Naive thymus-derived CD4-positive, alpha-beta T cell (primary cell): ENCODE measurements around the gene SNX17. TPM values are rescaled to one million over a fixed set of nuclear protein-coding genes. Genes with fewer than 3 reads are reported as not detected.
A peak's percentile ranks its signal among the peaks of the same experiment; 100 is the strongest.

Experiments
- ATAC-seq: fragments of 150-1000 bp; cut with Tn5 transposase; 2 replicates; pipeline ENCODE4 v1.10.0; 2021; ENCODE audit warnings: mild to moderate bottlenecking, moderate library complexity
- CTCF ChIA-PET: fragments of 350-600 bp; sonication (Branson Sonifier 250); formaldehyde crosslinking; loops from one replicate; lab custom pipeline; 2021; ENCODE audit warnings: antibody characterized with exemption; lab: Charles Lee
- POLR2A ChIA-PET: fragments of 350-600 bp; sonication (Branson Sonifier 250); formaldehyde crosslinking; loops from one replicate; lab custom pipeline; 2021; ENCODE audit warnings: antibody characterized with exemption, inconsistent platforms; lab: Charles Lee
- DNase-seq, 9 donors: peaks; one replicate each; pipeline versions ENCODE4 v3.0.0 to v3.0.0-alpha.2; 2020 to 2022; ENCODE audit warnings: mixed read lengths in 1 of 9
- H3K27ac ChIP-seq: one replicate; pipeline ENCODE4 v1.7.0; 2013; ENCODE audit warnings: mild to moderate bottlenecking, low read depth, low read length, moderate library complexity
- H3K27me3 ChIP-seq, 2 donors: one replicate each; pipeline ENCODE4 v1.7.0; 2013; ENCODE audit warnings: low read length in 2 of 2, mild to moderate bottlenecking in 2 of 2, moderate library complexity in 2 of 2; ENCODE audit not compliant: control insufficient read depth in 2 of 2, insufficient read depth in 2 of 2
- H3K36me3 ChIP-seq, 3 experiments: 1 replicate in 2 of 3; 2 replicates in 1 of 3; pipeline ENCODE4 v1.7.0; 2013; ENCODE audit warnings: low read length in 3 of 3, mild to moderate bottlenecking in 3 of 3, moderate library complexity in 1 of 3; ENCODE audit not compliant: insufficient read depth in 3 of 3, control insufficient read depth in 2 of 3
- H3K4me1 ChIP-seq, 2 donors: one replicate each; pipeline ENCODE4 v1.7.0; 2013; ENCODE audit warnings: low read length in 2 of 2, mild to moderate bottlenecking in 2 of 2, moderate library complexity in 1 of 2; ENCODE audit not compliant: control insufficient read depth in 2 of 2, insufficient read depth in 2 of 2
- H3K4me3 ChIP-seq: 2 replicates; pipeline ENCODE4 v1.7.0; 2013; ENCODE audit warnings: mild to moderate bottlenecking, low read length
- H3K9me3 ChIP-seq, 3 experiments: 1 replicate in 2 of 3; 2 replicates in 1 of 3; pipeline ENCODE4 v1.7.0; 2013; ENCODE audit warnings: low read length in 3 of 3; ENCODE audit not compliant: control insufficient read depth in 2 of 3
- H3K27ac Mint-ChIP-seq, 9 donors: one replicate each; pipeline ENCODE4 v1.8.0; 2020 to 2022; ENCODE audit warnings: mixed read lengths in 9 of 9, mild to moderate bottlenecking in 8 of 9, moderate library complexity in 5 of 9, inconsistent platforms in 2 of 9
- H3K27me3 Mint-ChIP-seq, 5 donors: one replicate each; pipeline ENCODE4 v1.8.0; 2021 to 2022; ENCODE audit warnings: mixed read lengths in 5 of 5, mild to moderate bottlenecking in 1 of 5
- H3K36me3 Mint-ChIP-seq, 5 donors: one replicate each; pipeline ENCODE4 v1.8.0; 2020 to 2022; ENCODE audit warnings: mixed read lengths in 5 of 5, mild to moderate bottlenecking in 3 of 5, inconsistent platforms in 1 of 5
- H3K4me1 Mint-ChIP-seq, 7 donors: one replicate each; pipeline ENCODE4 v1.8.0; 2020 to 2022; ENCODE audit warnings: mixed read lengths in 7 of 7, mild to moderate bottlenecking in 3 of 7, inconsistent platforms in 1 of 7
- H3K4me3 Mint-ChIP-seq, 10 donors: one replicate each; pipeline ENCODE4 v1.8.0; 2020 to 2022; ENCODE audit warnings: mild to moderate bottlenecking in 10 of 10, mixed read lengths in 10 of 10, moderate library complexity in 6 of 10, inconsistent platforms in 2 of 10
- H3K9me3 Mint-ChIP-seq, 11 donors: one replicate each; pipeline ENCODE4 v1.8.0; 2020 to 2022; ENCODE audit warnings: mixed read lengths in 11 of 11, mild to moderate bottlenecking in 4 of 11, inconsistent platforms in 1 of 11, moderate library complexity in 1 of 11
- intact Hi-C, 2 donors: fragments of 100-400 bp; cut with micrococcal nuclease; formaldehyde crosslinking; loops; one replicate each; pipeline ENCODE4 v1.15.1; 2023
- polyA plus RNA-seq, 2 donors: library from polyadenylated mRNA; unstranded; fragments of 300-500 nt; fragmentation: Illumina TruSeq; gene quantifications; one replicate each; pipeline ENCODE4 v1.2.3, GENCODE V29; 2021
- total RNA-seq, 6 experiments: library from RNA in 5 of 6; stranded (reverse) in 5 of 6; gene quantifications; 1 replicate in 5 of 6; 2 replicates in 1 of 6; pipeline ENCODE4 v1.2.3 and lab custom pipeline; 2021 to 2026

The SNX17 gene
- total and polyA plus RNA-seq, 7 experiments from 2014 or later, result 71.0 to 209 (median 112) TPM

DNA sequence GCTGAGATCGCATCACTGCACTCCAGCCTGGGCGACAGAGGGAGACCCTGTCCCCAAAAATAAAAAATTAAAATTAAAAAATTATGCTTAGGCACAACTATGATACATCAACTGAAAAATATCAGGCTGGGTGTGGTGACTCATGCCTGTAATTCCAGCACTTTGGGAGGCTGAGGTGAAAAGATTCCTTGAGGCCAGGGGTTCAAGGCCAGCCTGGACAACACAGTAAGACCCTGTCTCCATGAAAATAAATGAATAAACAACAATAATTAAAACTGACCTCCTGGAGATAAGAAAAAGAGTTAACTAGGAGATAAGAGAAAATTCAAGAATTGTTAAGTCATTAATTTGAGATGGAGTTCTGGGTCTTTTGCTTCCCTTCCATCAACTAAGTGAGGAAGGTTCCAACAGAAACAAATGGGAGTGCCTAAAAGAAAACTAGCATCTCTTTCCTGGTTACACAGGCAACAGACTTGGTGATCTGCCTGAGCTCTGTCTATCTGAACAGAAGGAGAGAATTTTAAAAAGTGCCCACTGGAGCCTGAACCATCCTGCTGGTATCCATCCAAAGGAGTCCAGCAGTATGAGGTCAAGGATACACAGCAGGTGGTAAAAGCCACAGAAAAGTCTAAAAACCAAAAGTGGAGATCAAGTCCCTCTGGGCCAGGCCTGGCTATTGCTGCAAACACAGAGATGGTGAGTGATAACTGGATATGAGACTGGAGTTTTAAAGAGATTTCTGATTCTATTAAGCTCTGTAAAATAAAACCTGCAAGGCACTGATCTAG, 30.1 kb downstream of the SNX17 start:
- CTCF ChIA-PET, result no interaction called here
- peaks cover 0 to 6% (median 0%) of the 10 kb centered on the region in 3 experiments for H3K36me3 ChIP-seq
- peaks cover 0 to 3% of the 10 kb centered on the region in 2 donors for H3K4me1 ChIP-seq
- intact Hi-C loops, result loop anchor here in 1 of 2 donors (10.0 kb wide), 1 partner anchor 186 kb away; the partner anchor contains the start of genes ATRAID, CAD and SLC5A6
- DNase-seq, result no peak
- Mint-ChIP-seq H3K27me3 (no peaks in the 10 kb centered on the region), H3K4me1 (peaks cover 15 to 62% (median 50%) of the 10 kb centered on the region in 7 donors), H3K4me3 (peak overlapping the region in 3 of 10 donors; percentile 2 to 43 (median 28)), H3K9me3 (no peaks in the 10 kb centered on the region), H3K36me3 (peaks cover 0 to 18% (median 7%) of the 10 kb centered on the region in 5 donors), H3K27ac (peak overlapping the region in 6 of 9 donors; percentile 36 to 77 (median 58))
- H3K9me3 ChIP-seq, result no peaks in the 10 kb centered on the region
- ATAC-seq, result no peak
- no peak overlapping the region for H3K4me3 ChIP-seq
- POLR2A ChIA-PET, result interaction anchor here (1.0 to 1.2 kb wide), 2 partner anchors 44 to 78 kb away, joined by 3 read pairs; partner anchors contain the start of gene GTF3C2
- H3K27me3 ChIP-seq, result no peaks in the 10 kb centered on the region
- no peak overlapping the region for H3K27ac ChIP-seq

DNA sequence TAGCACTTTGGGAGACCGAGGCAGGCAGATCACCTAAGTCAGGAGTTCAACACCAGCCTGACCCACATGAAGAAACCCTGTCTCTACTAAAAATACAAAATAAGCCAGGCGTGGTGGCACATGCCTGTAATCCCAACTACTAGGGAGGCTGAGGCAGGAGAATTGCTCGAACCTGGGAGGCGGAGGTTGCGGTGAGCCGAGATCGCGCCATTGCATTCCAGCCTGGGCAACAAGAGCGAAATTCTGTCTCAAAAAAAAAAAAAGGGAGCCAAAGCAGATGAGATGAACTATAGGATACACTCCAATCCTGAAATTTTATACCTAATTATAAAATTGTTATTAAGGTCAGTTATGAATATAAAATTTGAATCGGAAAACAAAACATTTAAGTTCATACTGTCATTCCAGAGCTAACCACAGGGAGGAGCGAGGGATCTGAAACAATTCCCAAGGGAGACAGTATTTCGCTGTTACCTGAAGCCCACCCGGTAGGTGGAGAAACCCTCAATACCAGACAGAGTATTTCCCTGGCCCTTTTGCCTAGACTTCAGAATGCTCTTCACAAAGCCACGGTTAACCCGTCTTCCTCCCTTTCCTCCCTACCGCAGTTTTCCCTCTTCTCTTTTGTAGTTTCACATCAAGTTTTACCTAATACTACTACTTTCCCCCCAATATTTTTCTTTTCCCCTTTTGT, 37.5 kb downstream of the SNX17 start:
- Mint-ChIP-seq H3K27ac (peak overlapping the region; percentile 59 to 97 (median 79)), H3K4me3 (peak overlapping the region; percentile 87 to 96 (median 90)), H3K4me1 (peaks cover 28 to 64% (median 42%) of the 10 kb centered on the region in 7 donors), H3K36me3 (peaks cover 0 to 12% (median 0%) of the 10 kb centered on the region in 5 donors), H3K9me3 (peaks cover 0 to 6% (median 0%) of the 10 kb centered on the region in 11 donors), H3K27me3 (peaks cover 0 to 7% (median 0%) of the 10 kb centered on the region in 5 donors)
- H3K27me3 ChIP-seq, result no peaks in the 10 kb centered on the region
- peaks cover 13 to 17% of the 10 kb centered on the region in 2 donors for H3K4me1 ChIP-seq
- H3K27ac ChIP-seq, result peak overlapping the region; percentile 89
- no peak for ATAC-seq
- H3K4me3 ChIP-seq, result peak overlapping the region; percentile 4
- ChIA-PET CTCF (no interaction called here), POLR2A (interaction anchor here (1.2 to 1.6 kb wide), 3 partner anchors 16 to 27 kb away, joined by 4 to 6 read pairs (median 5); partner anchors contain the start of genes NRBP1 and ZNF513)
- peaks cover 0 to 14% (median 0%) of the 10 kb centered on the region in 3 experiments for H3K36me3 ChIP-seq
- intact Hi-C loops, result loop anchor here (2.0 to 10.0 kb wide), 5 partner anchors 15 to 1529 kb away; partner anchors contain the start of genes ASXL2 (in 1 of the 2), ATRAID (in 1 of the 2), CAD (in 1 of the 2) and GTF3C2 (in 1 of the 2)
- DNase-seq, result no peak
- H3K9me3 ChIP-seq, result no peaks in the 10 kb centered on the region

DNA sequence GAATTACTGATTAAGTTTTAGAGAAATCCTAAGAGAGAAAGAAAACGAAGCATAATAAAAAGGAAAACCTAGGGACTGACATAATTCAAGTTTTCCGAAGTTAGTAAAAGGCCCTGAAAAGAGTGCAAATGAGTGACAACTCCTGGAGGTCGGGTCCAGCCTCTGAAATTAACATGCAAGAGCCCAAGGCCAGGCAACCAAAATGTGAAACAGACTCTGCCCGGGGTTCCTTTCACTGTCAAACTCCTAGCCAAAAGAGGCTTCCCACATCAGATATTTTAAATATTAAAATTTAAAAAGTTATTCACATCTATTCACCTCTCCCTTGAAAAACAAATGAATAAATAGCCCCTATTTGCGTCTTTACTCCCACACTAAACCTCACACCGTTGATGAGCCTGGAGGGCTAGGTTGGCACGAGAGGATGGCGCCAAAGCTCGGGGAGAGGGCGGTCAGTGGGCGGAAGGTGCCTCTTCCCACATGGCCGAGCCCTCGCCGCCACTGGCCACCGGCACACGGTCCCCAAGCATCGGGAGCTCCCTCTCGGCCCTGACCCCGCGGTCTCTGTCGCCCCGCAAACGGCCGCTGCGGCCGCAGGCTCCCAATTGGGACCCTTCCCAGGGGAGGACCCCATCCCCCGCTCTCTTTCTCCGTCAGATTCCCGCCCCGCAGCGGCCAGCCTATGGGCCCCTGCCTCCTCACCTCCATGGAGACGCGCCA, 38.3 kb downstream of the SNX17 start:
- no peaks in the 10 kb centered on the region for H3K9me3 ChIP-seq
- DNase-seq (peak in 1 of 9 donors; percentile 4), ATAC-seq (no peak)
- Mint-ChIP-seq H3K36me3 (peaks cover 0 to 9% (median 0%) of the 10 kb centered on the region in 5 donors), H3K4me3 (peak overlapping the region; percentile 87 to 96 (median 90)), H3K9me3 (peaks cover 0 to 6% (median 0%) of the 10 kb centered on the region in 11 donors), H3K4me1 (peaks cover 28 to 58% (median 37%) of the 10 kb centered on the region in 7 donors), H3K27ac (peak overlapping the region; percentile 59 to 97 (median 79)), H3K27me3 (peaks cover 0 to 7% (median 0%) of the 10 kb centered on the region in 5 donors)
- peaks cover 0 to 14% (median 0%) of the 10 kb centered on the region in 3 experiments for H3K36me3 ChIP-seq
- POLR2A ChIA-PET, result interaction anchor here (0.9 to 3.2 kb wide), 10 partner anchors 11 to 255 kb away, joined by 3 to 58 read pairs (median 8); partner anchors contain the start of genes ATRAID, CCDC121, EIF2B4 and GPN1
- peak overlapping the region; percentile 92 for H3K4me3 ChIP-seq
- peak overlapping the region; percentile 89 for H3K27ac ChIP-seq
- CTCF ChIA-PET, result no interaction called here
- no peaks in the 10 kb centered on the region for H3K27me3 ChIP-seq
- peaks cover 13 to 17% of the 10 kb centered on the region in 2 donors for H3K4me1 ChIP-seq
- intact Hi-C loops, result loop anchor here (1.0 to 10.0 kb wide), 14 partner anchors 16 to 1530 kb away; partner anchors contain the start of genes ATRAID (in 2 of the 2), EIF2B4 (in 2 of the 2), GTF3C2 (in 2 of the 2) and IFT172 (in 2 of the 2)

DNA sequence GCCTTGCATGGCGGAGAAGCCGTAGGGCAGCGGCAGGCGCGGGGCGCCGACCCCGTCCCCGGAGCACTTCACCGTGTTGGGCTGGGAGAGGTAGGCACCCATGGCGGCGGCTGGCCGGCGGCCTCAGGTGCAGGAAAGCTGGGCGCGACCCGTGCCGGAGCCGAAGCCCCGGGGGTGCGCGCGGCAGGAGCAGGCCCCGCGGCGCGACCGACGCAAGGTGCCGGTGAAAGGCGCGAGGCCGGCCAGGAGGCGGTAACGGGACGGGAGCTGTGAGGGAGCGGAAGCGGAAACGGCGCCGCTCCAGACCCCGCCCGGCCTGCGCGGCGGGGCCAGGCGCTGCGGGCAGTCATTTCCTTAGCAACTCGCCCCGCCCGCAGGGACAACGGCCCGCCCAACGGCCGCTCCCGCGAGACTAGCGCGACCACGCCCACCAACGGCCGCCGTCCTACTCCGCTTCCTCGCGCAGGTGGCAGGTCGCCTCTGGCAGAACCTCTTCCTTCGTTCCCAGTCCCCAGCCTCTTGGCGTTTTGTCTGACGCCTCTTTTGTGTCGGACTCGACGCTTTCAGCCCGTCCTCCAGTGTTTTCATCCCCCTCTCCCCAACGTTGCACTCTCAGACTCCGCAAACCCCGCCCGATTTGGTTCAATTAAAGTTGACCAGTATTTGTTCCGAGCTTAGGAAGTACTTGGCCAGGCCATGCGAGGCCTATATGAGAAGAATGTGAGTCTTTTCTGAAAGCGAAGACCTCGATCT, 39.1 kb downstream of the SNX17 start, which contains the start of gene PPM1G:
TSS of gene PPM1G (minus strand) at position 271 of the 753 bp plus-strand sequence. CDS start at position 102, 169 bp downstream.
- Mint-ChIP-seq H3K27me3 (peaks cover 0 to 7% (median 0%) of the 10 kb centered on the region in 5 donors), H3K36me3 (peaks cover 0 to 9% (median 0%) of the 10 kb centered on the region in 5 donors), H3K9me3 (peaks cover 0 to 6% (median 0%) of the 10 kb centered on the region in 11 donors), H3K4me1 (peaks cover 28 to 50% (median 35%) of the 10 kb centered on the region in 7 donors), H3K4me3 (peak within 1 kb of the TSS; percentile 87 to 96 (median 92)), H3K27ac (peak within 1 kb of the TSS; percentile 89 to 98 (median 95))
- H3K36me3 ChIP-seq, result peaks cover 0 to 14% (median 0%) of the 10 kb centered on the region in 3 experiments
- H3K4me3 ChIP-seq, result peak within 1 kb of the TSS; percentile 92
- ATAC-seq, result peak; percentile 99
- peaks cover 13 to 17% of the 10 kb centered on the region in 2 donors for H3K4me1 ChIP-seq
- peak within 1 kb of the TSS; percentile 89 for H3K27ac ChIP-seq
- CTCF ChIA-PET, result no interaction called here
- POLR2A ChIA-PET, result interaction anchor here (0.6 to 3.2 kb wide), 18 partner anchors 12 to 338 kb away, joined by 3 to 58 read pairs (median 4); partner anchors contain the start of genes ATRAID, CCDC121, EIF2B4 and GPN1
- intact Hi-C loops, result loop anchor here (1.0 to 10.0 kb wide), 14 partner anchors 17 to 1531 kb away; partner anchors contain the start of genes ATRAID (in 2 of the 2), EIF2B4 (in 2 of the 2), GTF3C2 (in 2 of the 2) and IFT172 (in 2 of the 2)
- peak; percentile 92 to 98 (median 95) for DNase-seq
- H3K27me3 ChIP-seq, result no peaks in the 10 kb centered on the region
- no peaks in the 10 kb centered on the region for H3K9me3 ChIP-seq

DNA sequence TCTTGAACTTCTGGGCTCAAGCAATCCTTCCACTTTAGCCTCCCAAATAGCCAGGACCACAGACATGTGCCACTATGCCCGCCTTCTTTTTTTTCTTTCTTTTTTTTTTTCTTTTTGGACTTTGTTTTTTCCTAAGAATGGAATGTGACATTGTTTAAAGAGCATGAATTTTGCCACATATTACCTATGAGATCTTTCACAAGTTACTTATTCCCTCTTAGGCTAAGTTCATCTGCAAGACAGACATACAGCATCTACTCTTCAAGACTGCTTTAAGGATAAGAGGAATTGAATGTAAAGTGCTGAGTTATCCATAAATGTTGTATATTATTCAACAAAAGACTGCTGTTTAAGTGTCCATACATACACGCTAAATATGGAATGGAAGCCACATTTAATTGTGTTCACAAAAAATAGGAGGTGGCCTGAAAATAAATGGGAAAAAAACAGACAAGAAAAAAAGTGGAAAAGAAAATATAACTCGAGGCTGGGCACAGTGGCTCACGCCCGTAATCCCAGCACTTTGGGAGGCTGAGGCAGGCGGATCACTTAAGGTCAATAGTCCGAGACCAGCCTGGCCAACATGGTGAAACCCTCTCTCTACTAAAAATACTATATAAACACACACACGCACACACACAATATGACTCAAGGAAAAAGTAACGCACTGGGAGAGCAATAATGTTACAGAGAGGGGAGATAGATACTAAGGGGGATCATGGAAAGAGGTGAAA, 42.2 kb downstream of the SNX17 start:
- Histone ChIP-seq H3K9me3 (no peaks in the 10 kb centered on the region), H3K27me3 (no peaks in the 10 kb centered on the region), H3K4me1 (peaks cover 11 to 13% of the 10 kb centered on the region in 2 donors), H3K27ac (no peak overlapping the region), H3K4me3 (no peak overlapping the region), H3K36me3 (peaks cover 0 to 6% (median 0%) of the 10 kb centered on the region in 3 experiments)
- intact Hi-C loops, result no loop called here
- ChIA-PET CTCF (no interaction called here), POLR2A (no interaction called here)
- peak overlapping the region in 1 of 10 donors; percentile 17 for H3K4me3 Mint-ChIP-seq
- DNase-seq (no peak), ATAC-seq (no peak)
- peak overlapping the region in 2 of 9 donors; percentile 15 to 54 for H3K27ac Mint-ChIP-seq
- peaks cover 0 to 5% (median 0%) of the 10 kb centered on the region in 5 donors for H3K36me3 Mint-ChIP-seq
- peaks cover 0 to 7% (median 0%) of the 10 kb centered on the region in 5 donors for H3K27me3 Mint-ChIP-seq
- H3K9me3 Mint-ChIP-seq, result peaks cover 0 to 6% (median 0%) of the 10 kb centered on the region in 11 donors
- H3K4me1 Mint-ChIP-seq, result peaks cover 12 to 26% (median 18%) of the 10 kb centered on the region in 7 donors
